Stimulated activated CD4-positive, alpha-beta T cell treated with anti-CD3 and anti-CD28 coated beads, Interleukin-15, amount 100 ng/mL, for 48 hours (primary cell): Measurements from ENCODE around the gene PPP1R27.

Source experiments
- DNase-seq, 2 donors: peaks; one replicate each; pipeline ENCODE4 v3.0.0-alpha.2; 2020; ENCODE audit warnings: low read depth in 2 of 2

PPP1R27 gene

DNA sequence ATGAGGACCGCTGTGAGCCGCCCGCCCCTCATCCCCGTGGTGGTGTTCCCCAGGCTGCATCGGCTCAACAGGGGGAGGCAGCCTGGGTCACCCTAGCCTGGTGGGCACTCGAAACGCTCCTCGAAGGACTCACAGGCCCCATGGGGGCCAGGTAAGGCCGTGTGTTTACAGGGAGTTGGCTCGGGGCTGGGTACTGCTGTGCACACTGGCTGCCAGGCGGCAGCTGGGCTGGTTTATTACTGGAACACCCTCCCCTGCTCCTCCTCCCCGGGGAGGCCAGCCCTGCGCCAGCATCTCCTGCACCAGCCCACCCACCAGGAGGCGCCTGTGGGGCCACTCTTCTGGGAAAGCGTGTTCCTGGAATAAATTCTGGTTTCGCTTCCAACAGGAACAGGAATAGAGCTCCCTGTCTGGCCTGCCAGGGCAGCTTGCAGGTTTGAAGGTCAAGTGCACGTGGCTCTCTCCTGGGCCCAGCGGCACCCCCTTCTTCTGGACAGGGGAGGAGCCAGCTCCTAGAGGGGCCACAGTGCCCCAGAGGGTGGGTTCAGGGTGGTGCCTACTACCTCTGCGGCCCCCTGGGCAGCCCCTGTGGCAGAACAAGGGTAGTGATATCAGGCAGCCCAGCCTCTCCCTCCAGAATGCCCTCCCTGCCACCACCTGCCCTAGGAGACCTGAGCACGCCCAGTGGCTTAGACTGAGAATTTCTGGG, 13.1 kb downstream of the PPP1R27 start:
- DNase-seq: no peak

DNA sequence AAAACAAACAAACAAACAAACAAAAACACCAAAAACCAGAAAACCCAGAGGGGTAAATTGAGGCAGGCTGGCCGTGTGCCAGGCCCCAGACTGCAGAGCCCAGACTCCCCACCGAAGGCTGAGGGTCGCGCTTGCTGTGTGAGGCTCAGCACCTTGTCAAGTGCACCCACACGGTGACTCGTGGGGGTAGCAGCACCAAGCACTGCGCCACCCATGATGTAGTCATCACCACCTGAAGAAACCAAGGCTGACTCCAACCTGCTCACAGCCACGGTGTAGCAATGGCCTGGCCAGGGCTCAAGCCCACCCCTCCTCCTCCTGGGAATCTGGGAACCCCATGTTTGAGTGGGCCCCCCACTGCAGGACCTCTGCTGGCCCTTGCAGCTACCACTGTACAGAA, 13.7 kb downstream of the PPP1R27 start:
- DNase-seq: no peak

DNA sequence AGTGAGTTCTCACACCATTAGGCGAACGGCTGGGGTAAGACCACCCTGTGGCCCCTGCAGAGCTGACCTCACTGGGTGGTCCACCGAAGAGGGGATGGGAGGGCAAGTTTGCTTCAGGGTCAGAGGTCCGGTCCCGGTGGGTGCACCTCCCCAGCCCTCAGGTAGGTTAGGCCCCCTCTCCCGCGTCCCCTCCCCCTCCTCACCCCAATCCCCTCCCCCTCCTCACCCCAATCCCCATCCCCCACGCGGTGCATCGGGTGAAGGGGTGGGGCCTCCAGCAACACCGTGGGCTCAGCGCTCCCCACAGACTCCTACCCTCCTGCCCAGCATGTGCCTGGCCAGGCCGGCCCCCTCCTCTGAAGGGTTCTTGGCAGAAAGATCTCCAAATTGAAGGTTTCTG, 15.1 kb downstream of the PPP1R27 start:
- no peak for DNase-seq

DNA sequence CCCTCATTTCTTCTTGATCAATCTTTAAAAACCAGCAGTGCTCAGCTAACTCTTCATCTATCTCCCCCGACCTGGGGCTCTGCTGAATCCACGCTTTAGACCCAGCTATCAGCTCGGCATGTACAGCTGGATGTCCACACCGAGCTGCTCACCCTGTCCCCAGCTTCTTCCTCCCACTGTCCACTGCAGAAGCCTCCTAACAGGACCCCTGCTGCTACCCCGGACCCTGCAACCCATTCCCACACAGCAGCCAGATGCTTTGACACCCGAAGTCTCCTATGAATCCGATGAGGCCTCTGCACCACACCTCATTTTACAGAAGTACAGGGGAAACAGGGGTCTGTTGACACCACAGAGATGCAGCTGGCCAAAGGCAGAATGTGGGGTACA, 17.1 kb downstream of the PPP1R27 start:
- DNase-seq: no peak

DNA sequence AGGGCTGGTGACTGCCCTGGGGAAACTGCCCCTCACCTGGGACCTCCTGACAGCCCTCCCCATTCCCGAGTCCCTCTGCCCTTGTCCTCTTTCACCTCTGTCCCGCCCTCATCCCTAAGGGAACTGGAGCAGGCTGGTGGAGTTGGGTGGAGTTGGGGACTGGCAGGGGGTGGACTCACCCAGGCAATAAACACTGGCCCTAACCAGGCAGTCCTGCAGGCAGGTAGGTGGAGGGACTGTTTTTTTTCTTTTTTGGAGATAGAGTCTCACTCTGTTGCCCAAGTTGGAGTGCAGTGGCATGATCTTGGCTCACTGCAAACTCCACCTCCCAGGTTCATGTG, 19.2 kb downstream of the PPP1R27 start:
- DNase-seq: no peak

DNA sequence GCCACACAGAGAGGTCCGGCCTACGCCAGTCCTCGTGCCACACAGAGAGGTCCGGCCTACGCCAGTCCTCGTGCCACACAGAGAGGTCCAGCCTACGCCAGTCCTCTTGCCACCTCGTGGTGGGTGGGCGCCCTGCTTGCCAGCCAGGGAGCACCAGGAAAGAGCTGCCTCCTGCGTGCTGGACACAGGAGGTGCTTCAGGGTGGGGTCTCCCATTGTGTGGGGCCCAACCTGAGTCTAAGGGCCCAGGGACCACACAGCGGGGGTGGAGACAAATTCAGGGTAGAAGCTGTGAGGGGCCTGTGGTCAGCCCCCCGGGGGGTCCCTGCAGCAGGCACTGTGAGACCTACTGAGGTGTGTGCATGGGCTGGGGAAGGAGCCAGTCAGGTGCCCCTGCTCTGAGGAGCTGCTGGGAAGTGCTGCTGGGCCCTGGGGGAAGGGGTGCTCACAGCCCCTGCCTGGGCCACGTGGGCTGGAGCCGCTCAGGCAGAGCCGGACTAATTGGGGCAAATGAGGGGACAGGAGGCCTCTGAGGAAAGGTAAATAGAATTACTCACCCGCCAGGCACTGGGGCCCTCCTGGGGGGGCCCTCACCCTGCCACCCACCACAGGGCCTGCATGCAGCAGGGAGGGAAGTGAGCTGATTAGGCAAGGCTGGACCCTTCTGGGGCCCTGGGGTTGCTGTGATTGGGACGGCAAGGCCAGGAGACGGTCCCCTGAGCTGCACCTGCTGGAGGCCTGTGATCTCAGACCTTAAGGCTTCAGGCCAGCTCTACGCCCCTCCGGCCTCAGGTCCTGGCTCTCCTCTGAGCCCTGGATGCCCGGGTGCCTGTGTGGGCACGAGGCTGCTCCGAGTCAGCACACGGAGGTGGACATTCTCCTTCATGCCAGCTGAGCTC, 19.9 kb downstream of the PPP1R27 start:
- DNase-seq: no peak

DNA sequence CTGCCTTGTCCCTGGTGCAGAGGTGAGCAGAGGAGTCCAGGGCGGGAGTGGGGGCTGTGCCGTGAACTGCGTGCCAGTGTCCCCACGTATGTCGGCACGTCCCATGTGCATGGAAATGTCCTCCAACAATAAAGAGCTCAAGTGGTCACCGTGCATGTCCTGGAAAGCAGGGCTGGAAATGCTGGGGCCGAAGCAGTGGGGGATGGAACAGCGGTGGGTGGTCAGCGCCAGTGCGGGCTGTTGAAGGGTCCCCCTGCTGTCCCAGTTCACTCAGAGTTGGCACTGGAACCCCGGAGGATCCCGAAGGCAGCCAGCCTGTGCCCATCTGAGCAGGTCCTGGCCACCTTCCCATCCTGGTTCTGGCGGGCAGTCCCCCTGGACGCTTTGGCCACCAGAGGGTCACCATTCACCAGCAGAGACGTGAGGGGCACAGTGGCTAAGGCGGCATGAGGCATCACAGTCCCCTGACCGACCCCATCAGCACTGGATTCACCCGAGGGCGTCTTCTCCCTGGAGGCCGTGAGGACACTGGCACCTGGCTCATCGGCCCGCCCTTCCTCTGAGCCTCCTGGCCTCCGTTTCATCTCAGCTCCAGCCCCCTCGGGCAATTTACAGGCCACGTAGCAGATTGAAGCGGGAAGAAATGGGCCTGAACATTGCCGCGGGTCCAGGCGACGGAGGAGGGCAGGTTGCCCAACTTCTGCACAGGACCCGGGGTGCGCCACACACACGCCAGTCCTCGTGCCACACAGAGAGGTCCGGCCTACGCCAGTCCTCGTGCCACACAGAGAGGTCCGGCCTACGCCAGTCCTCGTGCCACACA, 20.8 kb downstream of the PPP1R27 start:
- no peak for DNase-seq

DNA sequence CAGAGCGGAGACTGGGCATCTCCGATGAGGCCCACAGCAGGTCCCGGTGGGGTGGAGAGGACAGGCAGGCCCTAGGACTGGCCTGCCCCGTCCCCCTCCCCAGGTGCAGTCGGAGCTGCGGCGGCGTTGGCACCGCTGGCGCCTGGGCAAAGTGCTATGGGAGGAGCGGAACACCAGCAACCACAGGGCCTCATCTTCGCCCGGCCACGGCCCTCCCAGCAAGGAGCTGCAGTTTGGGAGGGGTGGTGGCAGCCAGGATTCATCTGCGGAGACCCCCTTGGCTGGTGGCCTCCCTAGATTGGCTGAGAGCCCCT, 21.5 kb downstream of the PPP1R27 start:
- no peak for DNase-seq

DNA sequence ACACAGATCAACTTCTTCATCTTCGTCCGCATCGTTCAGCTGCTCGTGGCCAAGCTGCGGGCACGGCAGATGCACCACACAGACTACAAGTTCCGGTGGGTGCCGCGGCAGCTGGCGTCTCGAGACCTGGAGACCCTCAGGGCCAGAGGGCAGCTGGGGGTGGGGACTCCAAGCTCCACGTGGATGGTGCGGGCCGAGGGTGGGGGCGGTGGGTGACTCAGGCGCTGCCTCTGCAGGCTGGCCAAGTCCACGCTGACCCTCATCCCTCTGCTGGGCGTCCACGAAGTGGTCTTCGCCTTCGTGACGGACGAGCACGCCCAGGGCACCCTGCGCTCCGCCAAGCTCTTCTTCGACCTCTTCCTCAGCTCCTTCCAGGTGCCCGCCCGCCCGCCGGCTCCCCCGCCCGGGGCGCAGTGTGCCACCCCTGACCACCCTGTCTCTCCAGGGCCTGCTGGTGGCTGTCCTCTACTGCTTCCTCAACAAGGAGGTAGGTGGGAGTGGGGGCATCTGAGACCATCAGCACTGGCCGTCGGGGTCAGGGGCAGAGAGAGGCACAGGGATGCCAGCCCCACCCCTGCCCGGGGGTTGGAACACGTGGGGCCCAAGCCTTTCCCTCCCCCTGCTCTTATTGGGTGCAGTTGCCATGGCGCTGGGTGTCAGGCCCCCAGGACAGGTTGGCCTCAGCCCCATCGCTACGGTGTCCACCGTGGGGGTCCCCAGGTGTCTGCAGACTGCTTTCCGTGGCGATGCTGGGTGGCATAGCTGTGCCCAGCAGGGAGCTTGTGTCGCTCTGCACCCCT, 22.1 kb downstream of the PPP1R27 start:
- DNase-seq: no peak

DNA sequence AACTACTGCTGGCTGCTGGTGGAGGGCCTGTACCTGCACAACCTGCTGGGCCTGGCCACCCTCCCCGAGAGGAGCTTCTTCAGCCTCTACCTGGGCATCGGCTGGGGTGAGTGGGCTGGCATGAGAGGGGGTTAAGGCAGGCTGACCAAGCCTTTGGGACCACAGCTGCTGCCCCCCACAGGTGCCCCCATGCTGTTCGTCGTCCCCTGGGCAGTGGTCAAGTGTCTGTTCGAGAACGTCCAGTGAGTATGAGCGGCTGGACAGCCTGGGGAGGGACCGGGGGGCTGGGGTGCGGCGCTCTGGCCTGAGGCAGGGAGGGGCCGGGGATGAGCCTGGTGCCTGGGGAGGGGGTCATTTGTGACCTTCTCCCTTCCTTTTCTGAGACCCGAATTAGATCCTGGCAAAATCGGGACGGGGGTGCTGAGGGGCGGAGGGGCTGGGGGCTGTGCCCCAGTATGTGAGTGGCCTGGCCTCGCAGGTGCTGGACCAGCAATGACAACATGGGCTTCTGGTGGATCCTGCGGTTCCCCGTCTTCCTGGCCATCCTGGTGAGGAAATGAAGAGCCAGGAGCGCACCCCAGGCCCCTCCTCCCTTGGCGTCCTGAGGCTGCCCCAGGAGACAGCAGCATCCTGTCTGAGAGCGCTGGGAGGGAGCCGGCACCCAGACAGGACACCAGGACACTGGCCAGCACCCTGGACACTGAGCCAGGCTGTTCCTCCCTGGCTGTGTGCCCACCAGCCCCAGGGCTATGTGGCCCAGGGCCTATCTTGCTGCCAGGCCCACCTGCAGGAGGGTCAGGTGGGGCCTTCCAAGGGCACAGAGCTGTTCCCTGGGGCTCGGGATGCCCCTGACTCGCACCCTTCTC, 22.9 kb downstream of the PPP1R27 start:
- DNase-seq: no peak

DNA sequence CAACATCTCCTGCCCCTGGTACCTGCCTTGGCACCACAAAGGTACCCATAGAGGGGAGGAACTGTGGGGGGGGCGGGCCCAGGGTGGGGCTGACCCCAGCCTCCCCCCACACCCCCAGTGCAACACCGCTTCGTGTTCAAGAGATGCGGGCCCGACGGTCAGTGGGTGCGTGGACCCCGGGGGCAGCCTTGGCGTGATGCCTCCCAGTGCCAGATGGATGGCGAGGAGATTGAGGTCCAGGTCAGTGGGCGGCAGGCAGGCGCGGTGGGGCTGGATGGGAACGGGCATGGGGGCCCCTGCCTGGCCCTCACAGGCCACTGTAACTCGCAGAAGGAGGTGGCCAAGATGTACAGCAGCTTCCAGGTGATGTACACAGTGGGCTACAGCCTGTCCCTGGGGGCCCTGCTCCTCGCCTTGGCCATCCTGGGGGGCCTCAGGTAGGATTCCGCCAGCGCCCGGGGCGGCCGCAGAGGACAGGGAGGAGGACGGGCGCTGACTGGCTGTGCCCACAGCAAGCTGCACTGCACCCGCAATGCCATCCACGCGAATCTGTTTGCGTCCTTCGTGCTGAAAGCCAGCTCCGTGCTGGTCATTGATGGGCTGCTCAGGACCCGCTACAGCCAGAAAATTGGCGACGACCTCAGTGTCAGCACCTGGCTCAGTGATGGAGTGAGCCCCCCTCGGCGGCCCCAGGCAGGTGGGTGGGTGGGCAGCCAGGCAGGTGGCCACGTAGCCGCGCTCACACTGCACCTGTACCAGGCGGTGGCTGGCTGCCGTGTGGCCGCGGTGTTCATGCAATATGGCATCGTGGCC, 23.8 kb downstream of the PPP1R27 start:
- DNase-seq: no peak

DNA sequence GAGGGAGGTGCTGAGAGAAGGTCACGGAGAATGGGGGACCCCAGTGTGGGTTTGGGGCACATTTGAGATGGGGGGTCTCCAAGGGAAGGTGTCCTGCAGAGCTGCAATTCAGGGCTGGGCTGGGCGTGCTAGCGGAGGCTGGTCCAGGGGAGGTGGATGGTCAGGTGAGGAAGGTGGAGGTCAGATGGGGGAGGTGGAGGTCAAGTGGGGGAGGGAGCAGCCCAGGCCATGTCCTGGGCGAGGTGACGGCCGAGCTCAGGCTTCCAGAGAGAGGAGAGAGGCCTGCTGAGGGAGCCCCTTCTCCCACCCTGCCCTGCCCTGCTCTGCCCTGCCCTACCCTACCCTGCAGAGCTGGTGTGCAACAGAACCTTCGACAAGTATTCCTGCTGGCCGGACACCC, 24.4 kb downstream of the PPP1R27 start:
- DNase-seq: no peak

DNA sequence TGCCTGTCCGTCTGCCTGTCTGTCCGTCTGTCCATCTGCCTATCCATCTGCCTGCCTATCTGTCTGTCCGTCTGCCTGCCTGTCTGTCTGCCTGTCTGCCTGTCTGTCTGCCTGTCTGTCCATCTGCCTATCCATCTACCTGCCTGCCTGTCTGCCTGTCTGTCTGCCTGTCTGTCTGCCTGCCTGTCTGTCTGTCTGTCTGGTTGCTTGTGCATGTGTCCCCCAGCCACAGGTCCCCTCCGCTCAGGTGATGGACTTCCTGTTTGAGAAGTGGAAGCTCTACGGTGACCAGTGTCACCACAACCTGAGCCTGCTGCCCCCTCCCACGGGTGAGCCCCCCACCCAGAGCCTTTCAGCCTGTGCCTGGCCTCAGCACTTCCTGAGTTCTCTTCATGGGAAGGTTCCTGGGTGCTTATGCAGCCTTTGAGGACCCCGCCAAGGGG, 25.3 kb downstream of the PPP1R27 start:
- DNase-seq: no peak

DNA sequence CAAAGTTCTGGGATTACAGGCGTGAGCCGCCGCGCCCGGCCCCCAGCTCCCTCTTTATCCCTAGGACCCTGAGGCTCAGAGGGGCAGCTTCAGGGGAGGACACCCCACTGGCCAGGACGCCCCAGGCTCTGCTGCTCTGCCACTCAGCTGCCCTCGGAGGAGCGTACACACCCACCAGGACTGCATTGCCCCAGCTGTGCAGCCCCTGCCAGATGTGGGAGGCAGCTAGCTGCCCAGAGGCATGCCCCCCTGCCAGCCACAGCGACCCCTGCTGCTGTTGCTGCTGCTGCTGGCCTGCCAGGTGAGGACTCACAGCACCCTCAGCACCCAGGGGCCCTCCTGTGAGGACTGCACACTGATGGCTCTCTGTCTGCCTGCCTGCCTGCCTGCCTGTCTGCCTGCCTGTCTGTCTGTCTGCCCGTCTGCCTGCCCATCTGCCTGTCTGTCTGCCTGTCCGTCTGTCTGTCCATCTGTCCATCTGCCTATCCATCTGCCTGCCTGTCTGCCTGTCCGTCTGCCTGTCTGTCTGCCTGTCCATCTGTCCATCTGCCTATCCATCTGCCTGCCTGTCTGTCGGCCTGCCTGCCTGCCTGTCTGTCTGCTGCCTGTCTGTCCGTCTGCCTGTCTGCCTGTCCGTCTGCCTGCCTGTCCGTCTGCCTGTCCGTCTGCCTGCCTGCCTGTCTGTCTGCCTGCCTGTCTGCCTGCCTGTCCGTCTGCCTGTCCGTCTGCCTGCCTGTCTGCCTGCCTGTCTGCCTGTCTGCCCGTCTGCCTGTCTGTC, 25.9 kb downstream of the PPP1R27 start:
- no peak for DNase-seq

DNA sequence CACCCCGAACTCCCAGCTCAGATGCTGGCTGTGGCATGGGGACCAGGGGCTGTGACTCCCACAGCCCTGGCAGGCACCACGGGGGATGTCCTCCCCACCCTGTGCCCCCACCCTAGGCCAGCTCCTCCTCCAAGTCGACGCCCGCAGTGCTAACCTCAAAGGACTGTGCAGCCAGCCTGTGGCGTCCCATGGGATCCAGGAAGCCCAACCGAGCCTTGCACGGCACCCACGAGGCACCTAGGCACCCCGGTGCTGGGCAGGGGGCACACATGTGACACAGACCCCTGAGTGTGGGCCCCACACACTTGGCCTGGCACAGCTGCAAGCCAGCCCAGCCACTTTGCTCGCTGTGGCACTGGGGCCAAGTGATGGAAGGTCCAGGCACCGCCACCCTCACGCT, 27.0 kb downstream of the PPP1R27 start:
- DNase-seq: no peak

DNA sequence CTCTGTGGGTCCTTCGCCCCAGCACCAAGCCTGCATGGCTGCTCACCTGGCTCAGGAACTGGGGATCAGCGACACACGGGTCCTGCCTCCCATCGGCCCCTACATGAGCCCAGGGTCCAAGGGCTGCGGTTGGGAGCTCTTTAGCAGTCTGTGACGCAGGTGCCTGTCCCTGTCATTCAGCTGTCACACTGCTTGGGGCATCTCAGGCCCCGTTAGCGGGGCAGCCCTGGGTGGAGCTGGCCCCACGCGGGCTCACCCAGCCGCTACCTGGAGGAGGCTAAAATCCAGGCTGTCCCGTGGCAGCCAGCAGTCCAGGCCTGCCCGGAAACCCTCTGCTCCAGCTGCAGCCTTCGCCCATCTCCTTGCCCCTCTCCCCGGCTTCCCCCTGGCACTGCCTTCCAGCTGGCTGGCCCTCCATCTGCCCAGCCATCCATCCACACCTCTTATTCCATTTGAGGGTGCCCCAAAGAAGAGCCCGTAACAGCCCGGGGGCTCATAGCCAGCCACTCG, 27.6 kb downstream of the PPP1R27 start:
- DNase-seq: no peak

DNA sequence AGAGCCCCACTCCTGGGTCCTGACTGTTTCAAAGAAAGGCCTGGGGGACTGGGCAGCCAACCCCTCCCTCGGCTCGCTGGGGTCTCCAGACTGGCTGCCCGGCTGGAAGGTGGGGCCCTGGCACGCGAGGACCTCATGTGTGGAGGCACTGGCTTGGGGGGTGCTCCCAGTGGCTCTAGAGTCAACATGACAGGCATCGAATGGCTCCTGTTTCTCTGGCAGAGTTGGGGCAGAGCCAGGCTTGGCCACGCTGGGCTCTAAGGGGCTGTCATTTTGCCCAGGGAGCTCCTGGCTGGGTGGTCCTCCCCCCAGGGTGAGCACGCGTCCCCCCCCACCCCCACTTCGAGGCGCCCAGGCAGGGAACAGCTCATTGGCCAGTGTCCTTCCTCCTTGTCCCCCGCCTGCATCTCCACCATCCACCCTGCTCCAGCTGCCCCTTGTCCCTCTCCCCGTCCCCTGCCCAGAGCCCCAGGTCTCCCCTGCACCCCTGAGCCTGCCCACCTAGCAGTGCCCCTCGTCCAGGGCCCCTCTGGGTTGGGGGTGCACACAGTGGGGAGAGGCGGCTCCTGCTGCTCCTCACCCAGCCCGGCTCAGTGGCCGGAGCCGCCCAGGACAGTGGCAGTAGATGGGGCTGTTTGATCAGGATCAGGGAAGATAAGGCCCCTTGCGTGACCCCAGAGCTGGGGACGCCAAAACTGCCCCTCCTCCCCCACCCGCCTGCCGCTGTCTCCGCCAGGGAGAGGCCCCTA, 28.2 kb downstream of the PPP1R27 start:
- DNase-seq: no peak
